GM04503 (cell line): ENCODE measurements around the gene THOC7.

Experiments
- DNase-seq: peaks from one replicate; pipeline ENCODE4 v3.0.0-alpha.2; 2012; ENCODE audit warnings: low read depth

Gene THOC7

GRCh38 chr3:63863150-63864007 lies at the start of gene THOC7, which contains the start of gene ATXN7:
Gene THOC7 (minus strand): TSS chr3:63863805. CDS start chr3:63863790, 15 bp downstream.
Gene ATXN7 (plus strand): TSS chr3:63863867. CDS start chr3:63912599, 48,732 bp downstream.
- DNase-seq = no peak

- no peak for DNase-seq
These were observed 49.4 kb upstream of the THOC7 start for GRCh38 chr3:63912768-63913588.

GRCh38 chr3:63911873-63912767 lies 48.5 kb upstream of the THOC7 start, which contains the start of gene SCAANT1:
Gene SCAANT1 (minus strand): TSS chr3:63912383.
- DNase-seq = peak; percentile 53

DNA sequence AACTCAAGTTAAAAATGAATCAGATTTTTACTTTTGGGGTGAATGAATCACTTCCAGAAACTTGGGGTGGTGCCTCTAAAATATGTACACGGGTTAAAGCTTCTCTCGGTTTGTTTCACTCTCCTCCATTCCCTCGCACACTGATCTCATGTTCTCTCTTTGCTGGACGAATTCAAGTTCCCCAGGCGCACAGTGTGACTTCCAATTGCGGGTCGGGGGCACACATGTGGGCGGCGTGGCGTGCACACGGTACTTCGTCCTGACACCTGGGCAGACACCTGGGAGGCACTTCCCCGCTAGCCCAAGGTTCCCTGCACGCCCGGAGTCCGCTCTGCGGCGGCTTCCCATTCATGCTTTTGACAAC lies 47.9 kb upstream of the THOC7 start:
- no peak for DNase-seq

GRCh38 chr3:63910891-63911290 lies 47.3 kb upstream of the THOC7 start:
- no peak for DNase-seq

DNA sequence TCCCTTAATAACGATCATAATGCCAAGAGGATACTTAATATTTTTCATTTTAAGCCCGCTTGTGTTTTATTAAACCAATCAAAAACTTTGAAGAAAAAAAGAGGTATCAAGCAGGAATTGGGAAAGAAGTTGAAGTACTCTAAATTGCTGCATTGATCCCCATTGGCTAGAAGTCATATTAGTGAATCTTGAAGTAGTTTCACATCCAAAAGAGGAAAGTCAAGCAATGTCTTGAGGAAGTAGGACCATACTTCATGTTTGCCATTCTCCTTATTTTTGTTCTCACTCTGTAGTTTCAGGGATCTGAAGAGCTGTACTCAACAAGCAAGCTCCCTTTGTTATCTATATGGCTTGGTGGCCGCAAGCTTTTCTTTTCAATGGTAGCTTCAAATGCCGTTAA lies 46.4 kb upstream of the THOC7 start:
- DNase-seq = no peak

- no peak for DNase-seq
These were observed 45.8 kb upstream of the THOC7 start for GRCh38 chr3:63909431-63909830.

DNA sequence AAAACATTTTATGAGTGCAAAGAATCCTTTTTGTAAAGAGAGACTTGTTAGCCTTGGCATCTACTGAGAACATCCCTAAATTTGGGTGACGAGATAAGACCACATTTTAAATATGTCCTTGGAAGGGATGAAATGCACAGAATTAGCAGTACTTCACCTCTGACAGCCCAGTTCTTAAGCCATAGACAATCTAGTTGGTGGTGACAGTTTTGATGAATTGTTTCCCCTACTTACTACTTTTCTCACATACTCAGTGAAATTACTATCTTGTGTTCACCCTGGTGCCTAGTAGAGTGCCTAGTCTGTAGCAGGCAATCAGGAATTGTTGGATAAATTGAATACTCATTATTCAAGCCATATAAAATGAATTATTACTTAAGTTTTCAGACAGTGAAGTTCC lies 45.2 kb upstream of the THOC7 start:
- DNase-seq = no peak

DNA sequence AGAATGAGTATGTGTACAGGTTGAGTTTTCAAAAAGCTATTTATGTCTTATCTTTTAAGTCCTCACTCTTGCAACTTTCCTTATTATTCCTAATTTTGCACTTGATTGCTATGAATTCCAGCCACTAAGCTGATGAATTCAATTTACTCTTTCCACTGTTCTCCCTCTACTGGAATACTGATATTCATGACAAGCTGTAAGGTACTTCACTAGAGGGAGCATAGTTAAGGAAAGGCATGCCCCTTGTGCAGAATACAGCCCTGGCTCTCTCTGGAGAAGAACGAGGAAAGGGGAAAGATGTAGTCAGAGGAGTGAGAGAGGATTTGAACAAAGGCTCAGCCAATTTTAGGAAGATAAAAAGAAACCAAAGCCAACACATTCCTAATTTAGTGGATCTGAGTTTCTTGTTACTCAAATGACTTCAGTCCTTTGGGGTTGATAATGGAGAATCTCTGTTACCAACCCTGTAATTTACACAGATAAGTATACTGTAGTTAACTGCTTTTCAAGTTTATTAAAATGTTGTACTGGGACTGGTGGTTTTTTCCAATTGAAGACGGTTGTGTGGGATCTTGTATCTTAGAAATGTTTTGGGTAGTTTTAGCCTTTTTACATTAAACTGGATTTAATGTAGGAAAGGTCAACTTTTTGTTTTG lies 44.6 kb upstream of the THOC7 start:
- DNase-seq = no peak

DNA sequence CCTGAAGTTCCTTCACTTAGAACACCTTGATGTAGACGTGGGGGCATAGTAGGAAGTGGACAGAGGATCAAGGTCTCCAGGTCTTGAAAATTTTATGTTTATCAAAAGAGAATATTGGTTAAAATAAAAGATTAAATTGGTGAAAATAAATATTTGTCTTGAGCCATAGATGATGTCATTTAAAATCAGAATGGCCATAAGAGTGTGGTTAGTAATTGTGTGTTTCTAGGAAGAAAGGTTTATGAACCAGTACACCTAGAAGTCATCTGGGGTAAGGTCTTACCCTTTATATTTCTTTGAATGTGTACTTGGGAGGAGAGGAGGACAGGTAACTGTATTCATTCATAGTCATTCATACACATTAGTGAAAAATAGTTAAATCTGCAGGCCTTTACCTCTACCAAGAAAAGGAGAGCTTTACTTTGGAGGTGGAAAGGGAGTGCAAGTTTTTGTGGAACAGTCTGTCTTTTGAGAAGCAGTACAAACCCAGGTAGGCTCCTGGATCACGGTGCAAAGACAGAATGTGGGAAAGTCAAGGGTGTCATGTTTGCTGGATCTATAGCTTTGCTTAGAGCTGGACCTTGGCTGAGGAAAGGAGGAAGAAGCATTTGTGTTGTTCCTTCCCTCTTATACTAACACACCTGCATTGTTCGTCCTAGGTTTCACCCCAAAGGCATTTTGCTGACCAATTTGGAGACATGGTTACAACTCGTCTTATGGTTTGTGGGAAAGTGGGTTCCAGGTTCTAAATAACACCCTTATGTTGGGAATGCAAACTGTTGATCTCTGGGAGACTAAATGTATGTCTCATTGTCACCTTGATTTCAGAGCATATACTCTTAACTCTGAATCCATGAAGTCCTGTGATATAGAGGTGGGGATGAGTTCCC lies 42.4 kb upstream of the THOC7 start:
- no peak for DNase-seq

GRCh38 chr3:63900459-63900858 lies 36.9 kb upstream of the THOC7 start:
- DNase-seq = no peak

DNA sequence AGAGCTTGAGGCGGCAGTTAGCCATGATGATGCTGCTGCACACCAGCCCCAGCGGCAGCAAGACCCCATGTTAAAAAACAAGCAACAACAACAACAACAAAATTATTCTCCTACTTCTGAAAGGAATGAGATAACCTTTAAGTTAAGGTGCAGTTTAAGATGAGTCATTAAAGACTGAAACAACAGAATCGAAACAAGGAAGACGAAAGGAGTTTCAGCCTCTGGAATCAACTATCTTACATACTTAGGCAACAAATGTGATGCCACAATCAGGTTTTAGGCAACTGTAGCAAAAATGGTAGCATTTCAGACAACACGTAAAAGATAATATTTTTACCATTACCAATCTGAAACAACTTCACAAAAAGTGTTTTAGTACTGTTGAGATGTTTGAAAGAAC lies 36.4 kb upstream of the THOC7 start:
- DNase-seq = no peak

DNA sequence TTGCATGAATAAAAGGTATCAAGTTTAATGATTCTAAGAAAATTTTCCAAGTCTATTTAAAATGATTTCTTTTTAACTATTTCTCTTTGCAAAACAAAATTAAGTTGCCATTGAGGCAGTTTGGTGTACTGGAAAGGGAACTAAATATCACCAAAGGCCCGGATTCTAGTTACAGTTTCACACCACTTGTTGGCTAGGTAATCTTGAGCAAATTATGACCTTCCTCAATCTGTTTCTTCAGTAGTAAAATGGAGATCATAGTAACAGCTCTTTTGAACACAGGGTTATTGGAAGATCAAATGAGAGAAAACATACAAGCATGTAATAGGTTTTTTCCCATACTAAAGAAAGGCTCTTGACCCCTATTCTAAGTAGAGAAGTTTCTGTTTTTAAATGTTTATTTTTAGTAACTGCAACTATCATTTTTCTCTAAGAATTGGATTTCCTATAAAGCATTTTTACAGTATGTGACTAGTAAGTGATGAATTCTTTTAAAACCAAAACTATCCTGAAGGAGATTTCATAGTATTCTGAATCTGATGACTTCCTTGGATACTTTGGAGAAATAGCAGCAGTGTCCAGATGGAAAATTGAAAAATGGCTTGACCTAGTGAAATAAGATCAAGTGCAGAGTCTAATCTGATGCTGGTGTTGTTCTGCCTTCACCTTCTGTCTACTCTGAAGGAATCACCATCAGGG lies 32.9 kb upstream of the THOC7 start:
- DNase-seq = no peak

DNA sequence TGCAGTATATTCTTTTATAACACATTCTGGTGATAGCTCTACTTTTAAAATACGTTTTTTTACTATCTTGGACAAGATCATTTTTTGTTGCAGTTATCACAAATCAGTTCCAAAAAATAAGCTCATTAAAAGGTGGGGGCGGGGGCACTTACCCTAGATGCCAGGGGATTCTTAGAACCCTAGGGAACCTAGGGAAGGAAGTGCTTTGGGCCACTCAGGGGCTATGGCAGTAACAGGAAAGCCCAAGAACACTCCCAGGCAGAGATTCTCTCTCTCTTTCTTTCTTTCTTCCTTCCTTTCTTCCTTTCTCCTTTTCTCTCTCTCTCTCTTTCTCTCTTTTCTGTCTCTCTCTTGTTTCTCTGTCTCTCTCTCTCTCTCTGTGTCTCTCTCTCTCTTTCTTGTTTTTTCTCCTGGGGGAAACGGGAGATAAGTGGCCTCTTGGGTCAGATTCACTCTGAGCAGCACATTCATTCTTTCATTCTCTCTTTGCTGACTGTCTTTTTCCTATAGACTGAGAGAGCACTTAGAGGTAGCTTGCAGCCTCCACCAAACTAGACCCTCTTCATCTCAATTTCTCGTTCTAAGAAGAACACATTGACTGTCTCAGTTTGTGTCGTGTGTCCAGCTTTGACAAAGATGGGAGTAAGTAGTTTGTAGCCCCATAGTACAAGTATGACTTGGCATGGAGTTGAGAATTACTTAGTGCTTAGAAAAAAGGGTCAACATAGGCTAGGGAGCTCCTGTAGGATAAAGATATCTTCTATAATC lies 32.0 kb upstream of the THOC7 start:
- DNase-seq = no peak

DNA sequence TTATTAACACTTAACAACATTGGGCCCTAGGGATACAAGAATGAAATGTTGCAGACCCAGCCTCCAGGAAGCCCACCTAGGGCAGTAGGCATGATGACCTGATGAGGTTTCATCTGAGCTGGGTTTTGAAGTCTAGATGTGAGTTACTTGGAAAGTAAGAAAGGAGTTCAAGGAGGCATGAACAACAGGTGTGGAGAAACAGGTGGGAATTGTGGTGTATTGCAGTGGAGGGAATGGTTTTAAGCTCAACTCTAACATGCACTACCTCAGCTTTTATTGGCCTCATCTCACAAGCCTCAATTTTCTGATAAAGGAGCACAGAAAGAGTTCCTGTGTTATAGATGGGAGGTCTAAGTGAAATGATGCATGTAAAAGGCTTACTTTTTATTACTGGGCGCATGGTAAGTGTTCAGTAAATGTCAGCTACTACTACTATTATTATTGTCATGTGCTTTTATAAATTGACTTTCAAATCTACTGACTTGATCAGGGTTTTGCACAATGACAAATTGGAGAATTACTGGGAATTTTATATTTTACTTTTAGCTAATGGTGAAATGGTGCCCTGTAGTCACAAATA lies 29.3 kb upstream of the THOC7 start:
- DNase-seq = no peak

GRCh38 chr3:63891518-63891917 lies 27.9 kb upstream of the THOC7 start:
- DNase-seq = no peak

DNA sequence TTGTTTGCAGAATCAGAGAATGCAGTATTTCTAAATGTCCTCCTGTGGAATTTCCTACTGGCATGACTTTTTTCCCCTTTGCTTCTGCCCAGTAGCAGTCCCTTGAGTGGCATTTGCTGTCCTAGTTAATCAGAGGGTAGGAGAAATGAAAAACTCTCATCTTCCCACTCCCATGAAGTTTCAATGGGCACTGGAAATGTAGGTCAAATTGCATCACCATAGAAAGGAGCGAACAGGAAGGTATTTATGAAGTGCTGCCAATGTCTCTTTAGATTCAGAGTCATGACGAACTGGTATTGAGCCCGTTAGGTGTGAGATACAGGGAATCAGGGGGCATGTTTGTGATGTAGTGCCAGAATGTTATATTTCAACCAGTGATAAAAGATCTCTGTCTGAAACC lies 23.3 kb upstream of the THOC7 start:
- no peak for DNase-seq

DNA sequence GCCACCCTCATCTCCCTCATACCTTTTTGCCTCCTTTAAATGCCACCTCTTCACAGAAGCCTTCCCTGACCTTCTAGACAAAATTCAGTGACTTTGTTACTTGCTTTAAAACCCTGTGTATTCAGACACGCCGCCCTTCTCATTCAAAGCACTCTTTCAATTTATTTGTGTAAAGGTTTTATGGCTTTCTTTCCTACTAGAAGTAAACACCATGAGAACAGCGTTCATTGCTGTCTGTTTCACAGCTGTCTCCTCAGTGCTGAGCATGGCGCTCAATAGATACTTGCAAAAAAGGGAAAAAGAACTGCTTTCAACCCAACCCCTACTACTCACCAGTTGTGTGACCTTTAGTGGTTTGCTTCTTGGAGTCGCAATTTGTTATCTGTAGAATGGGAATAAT lies 17.0 kb upstream of the THOC7 start:
- DNase-seq = no peak
